A549 (cell line): ENCODE measurements around the gene OR10K2.

Source experiments
- ESRRA ChIP-seq: fragments of 150-350 bp; IDR thresholded peaks from 2 replicates; pipeline ENCODE4 v1.6.1; 2014; ENCODE audit warnings: mild to moderate bottlenecking, low read length, borderline replicate concordance
- MAFK ChIP-seq: fragments of 450-650 bp; IDR thresholded peaks from 2 replicates; pipeline ENCODE4 v1.6.1; 2014; ENCODE audit not compliant: partially characterized antibody
- TF ChIP-seq, protein P1 (sequence below): fragments of 150-350 bp; IDR thresholded peaks from 2 replicates; pipeline ENCODE4 v1.6.1; 2014; ENCODE audit warnings: low read depth, mild to moderate bottlenecking, low read length
- TF ChIP-seq, protein P2 (sequence below): fragments of >200 bp; sonication (Bioruptor Twin); formaldehyde crosslinking; IDR thresholded peaks from 3 replicates; pipeline ENCODE4 v1.5.1; 2016

DNA sequence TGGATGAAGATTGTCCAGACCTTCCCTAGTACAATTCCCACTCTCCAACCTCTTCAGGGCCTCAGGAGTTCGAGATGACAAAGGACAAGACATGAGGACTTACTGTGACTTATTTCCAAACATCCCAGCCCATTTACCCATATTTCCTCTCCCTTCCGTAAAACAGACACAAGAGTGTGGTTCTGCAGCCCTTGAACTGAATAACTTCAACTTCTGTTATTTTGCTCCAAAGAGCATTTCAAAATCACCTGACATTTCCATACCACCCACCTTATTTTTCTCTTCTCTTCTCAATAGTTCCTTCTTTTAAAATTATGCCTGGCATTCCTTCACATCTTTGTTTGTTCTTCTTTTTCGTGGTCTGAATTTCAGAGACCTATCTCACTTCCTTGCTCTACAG lies 8.7 kb upstream of the OR10K2 start:
- TF ChIP-seq, protein P1, sequence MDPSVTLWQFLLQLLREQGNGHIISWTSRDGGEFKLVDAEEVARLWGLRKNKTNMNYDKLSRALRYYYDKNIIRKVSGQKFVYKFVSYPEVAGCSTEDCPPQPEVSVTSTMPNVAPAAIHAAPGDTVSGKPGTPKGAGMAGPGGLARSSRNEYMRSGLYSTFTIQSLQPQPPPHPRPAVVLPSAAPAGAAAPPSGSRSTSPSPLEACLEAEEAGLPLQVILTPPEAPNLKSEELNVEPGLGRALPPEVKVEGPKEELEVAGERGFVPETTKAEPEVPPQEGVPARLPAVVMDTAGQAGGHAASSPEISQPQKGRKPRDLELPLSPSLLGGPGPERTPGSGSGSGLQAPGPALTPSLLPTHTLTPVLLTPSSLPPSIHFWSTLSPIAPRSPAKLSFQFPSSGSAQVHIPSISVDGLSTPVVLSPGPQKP: no peak
- no peak for TF ChIP-seq MAFK
- TF ChIP-seq ESRRA: no peak
- TF ChIP-seq, protein P2, sequence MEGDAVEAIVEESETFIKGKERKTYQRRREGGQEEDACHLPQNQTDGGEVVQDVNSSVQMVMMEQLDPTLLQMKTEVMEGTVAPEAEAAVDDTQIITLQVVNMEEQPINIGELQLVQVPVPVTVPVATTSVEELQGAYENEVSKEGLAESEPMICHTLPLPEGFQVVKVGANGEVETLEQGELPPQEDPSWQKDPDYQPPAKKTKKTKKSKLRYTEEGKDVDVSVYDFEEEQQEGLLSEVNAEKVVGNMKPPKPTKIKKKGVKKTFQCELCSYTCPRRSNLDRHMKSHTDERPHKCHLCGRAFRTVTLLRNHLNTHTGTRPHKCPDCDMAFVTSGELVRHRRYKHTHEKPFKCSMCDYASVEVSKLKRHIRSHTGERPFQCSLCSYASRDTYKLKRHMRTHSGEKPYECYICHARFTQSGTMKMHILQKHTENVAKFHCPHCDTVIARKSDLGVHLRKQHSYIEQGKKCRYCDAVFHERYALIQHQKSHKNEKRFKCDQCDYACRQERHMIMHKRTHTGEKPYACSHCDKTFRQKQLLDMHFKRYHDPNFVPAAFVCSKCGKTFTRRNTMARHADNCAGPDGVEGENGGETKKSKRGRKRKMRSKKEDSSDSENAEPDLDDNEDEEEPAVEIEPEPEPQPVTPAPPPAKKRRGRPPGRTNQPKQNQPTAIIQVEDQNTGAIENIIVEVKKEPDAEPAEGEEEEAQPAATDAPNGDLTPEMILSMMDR: no peak
